Skeletal muscle satellite cell (primary cell): Measurements from ENCODE around the gene FMN2.

Experiments used
- H3K27me3 ChIP-seq: 2 replicates; pipeline ENCODE4 v1.7.0; 2013; ENCODE audit warnings: low read length; ENCODE audit not compliant: control insufficient read depth, insufficient read depth
- H3K36me3 ChIP-seq: 2 replicates; pipeline ENCODE4 v1.7.0; 2013; ENCODE audit warnings: mild to moderate bottlenecking, control low read depth, low read length; ENCODE audit not compliant: insufficient read depth
- H3K4me1 ChIP-seq: 2 replicates; pipeline ENCODE4 v1.7.0; 2013; ENCODE audit warnings: low read length; ENCODE audit not compliant: control insufficient read depth, insufficient read depth
- H3K4me2 ChIP-seq: 2 replicates; pipeline ENCODE4 v1.7.0; 2013; ENCODE audit warnings: mild to moderate bottlenecking, low read length
- H3K4me3 ChIP-seq: 2 replicates; pipeline ENCODE4 v1.7.0; 2013; ENCODE audit warnings: low read length
- H3K9ac ChIP-seq: 2 replicates; pipeline ENCODE4 v1.7.0; 2013; ENCODE audit warnings: mild to moderate bottlenecking, low read depth, low read length, moderate library complexity
- H3K9me3 ChIP-seq: replicated peaks from 2 replicates; pipeline ENCODE4 v1.7.0; 2013; ENCODE audit warnings: mild to moderate bottlenecking, control low read depth, low read length

The FMN2 gene

GRCh38 chr1:240148333-240148732 lies 56.6 kb downstream of the FMN2 start:
- Histone ChIP-seq H3K27me3 (no peaks in the 10 kb centered on the region), H3K4me1 (peaks cover 8% of the 10 kb centered on the region), H3K9me3 (no peaks in the 10 kb centered on the region), H3K4me3 (no peak overlapping the region), H3K36me3 (peaks cover 2% of the 10 kb centered on the region), H3K9ac (no peak overlapping the region), H3K4me2 (no peak overlapping the region)

GRCh38 chr1:240149484-240150094 lies 57.9 kb downstream of the FMN2 start:
- Histone ChIP-seq H3K9me3 (no peaks in the 10 kb centered on the region), H3K9ac (no peak overlapping the region), H3K27me3 (no peaks in the 10 kb centered on the region), H3K36me3 (peaks cover 2% of the 10 kb centered on the region), H3K4me2 (no peak overlapping the region), H3K4me1 (peaks cover 8% of the 10 kb centered on the region), H3K4me3 (no peak overlapping the region)

GRCh38 chr1:240151136-240151735 lies 59.6 kb downstream of the FMN2 start:
- H3K4me3 ChIP-seq, result no peak overlapping the region
- H3K27me3 ChIP-seq, result no peaks in the 10 kb centered on the region
- no peak overlapping the region for H3K9ac ChIP-seq
- no peaks in the 10 kb centered on the region for H3K36me3 ChIP-seq
- no peak overlapping the region for H3K4me2 ChIP-seq
- H3K4me1 ChIP-seq, result peaks cover 8% of the 10 kb centered on the region
- H3K9me3 ChIP-seq, result no peaks in the 10 kb centered on the region

- H3K9ac ChIP-seq, result no peak overlapping the region
- peak overlapping the region; percentile 7 for H3K4me2 ChIP-seq
- peaks cover 8% of the 10 kb centered on the region for H3K4me1 ChIP-seq
- H3K27me3 ChIP-seq, result no peaks in the 10 kb centered on the region
- no peak overlapping the region for H3K4me3 ChIP-seq
- H3K36me3 ChIP-seq, result no peaks in the 10 kb centered on the region
- no peaks in the 10 kb centered on the region for H3K9me3 ChIP-seq
Measured at GRCh38 chr1:240152611-240153297, 61.1 kb downstream of the FMN2 start.

GRCh38 chr1:240155605-240156004 lies 63.9 kb downstream of the FMN2 start:
- Histone ChIP-seq H3K36me3 (no peaks in the 10 kb centered on the region), H3K4me2 (no peak overlapping the region), H3K4me3 (no peak overlapping the region), H3K9ac (no peak overlapping the region), H3K4me1 (peaks cover 8% of the 10 kb centered on the region), H3K27me3 (no peaks in the 10 kb centered on the region), H3K9me3 (no peaks in the 10 kb centered on the region)

GRCh38 chr1:240164742-240165141 lies 73.1 kb downstream of the FMN2 start:
- no peak overlapping the region for H3K4me3 ChIP-seq
- H3K36me3 ChIP-seq, result no peaks in the 10 kb centered on the region
- no peak overlapping the region for H3K4me2 ChIP-seq
- no peaks in the 10 kb centered on the region for H3K27me3 ChIP-seq
- H3K4me1 ChIP-seq, result no peaks in the 10 kb centered on the region
- H3K9me3 ChIP-seq, result peaks cover 3% of the 10 kb centered on the region
- H3K9ac ChIP-seq, result no peak overlapping the region

GRCh38 chr1:240169188-240169587 lies 77.5 kb downstream of the FMN2 start:
- H3K9ac ChIP-seq, result no peak overlapping the region
- H3K4me3 ChIP-seq, result no peak overlapping the region
- H3K4me2 ChIP-seq, result no peak overlapping the region
- peaks cover 3% of the 10 kb centered on the region for H3K9me3 ChIP-seq
- H3K4me1 ChIP-seq, result no peaks in the 10 kb centered on the region
- H3K27me3 ChIP-seq, result no peaks in the 10 kb centered on the region
- H3K36me3 ChIP-seq, result no peaks in the 10 kb centered on the region

- no peaks in the 10 kb centered on the region for H3K36me3 ChIP-seq
- H3K9me3 ChIP-seq, result peaks cover 3% of the 10 kb centered on the region
- H3K4me3 ChIP-seq, result no peak overlapping the region
- H3K4me1 ChIP-seq, result no peaks in the 10 kb centered on the region
- no peaks in the 10 kb centered on the region for H3K27me3 ChIP-seq
- no peak overlapping the region for H3K9ac ChIP-seq
- no peak overlapping the region for H3K4me2 ChIP-seq
Measured at GRCh38 chr1:240170266-240170665, 78.6 kb downstream of the FMN2 start.

- Histone ChIP-seq H3K4me2 (no peak overlapping the region), H3K9ac (no peak overlapping the region), H3K4me3 (no peak overlapping the region), H3K27me3 (no peaks in the 10 kb centered on the region), H3K9me3 (no peaks in the 10 kb centered on the region), H3K4me1 (no peaks in the 10 kb centered on the region), H3K36me3 (no peaks in the 10 kb centered on the region)
Measured at GRCh38 chr1:240170806-240171205, 79.1 kb downstream of the FMN2 start.

GRCh38 chr1:240171907-240172306 lies 80.2 kb downstream of the FMN2 start:
- no peaks in the 10 kb centered on the region for H3K27me3 ChIP-seq
- H3K36me3 ChIP-seq, result no peaks in the 10 kb centered on the region
- H3K4me1 ChIP-seq, result no peaks in the 10 kb centered on the region
- no peak overlapping the region for H3K9ac ChIP-seq
- H3K4me2 ChIP-seq, result no peak overlapping the region
- no peak overlapping the region for H3K4me3 ChIP-seq
- no peaks in the 10 kb centered on the region for H3K9me3 ChIP-seq

GRCh38 chr1:240173836-240174235 lies 82.2 kb downstream of the FMN2 start:
- Histone ChIP-seq H3K9me3 (no peaks in the 10 kb centered on the region), H3K4me3 (no peak overlapping the region), H3K9ac (no peak overlapping the region), H3K4me2 (no peak overlapping the region), H3K4me1 (no peaks in the 10 kb centered on the region), H3K36me3 (no peaks in the 10 kb centered on the region), H3K27me3 (no peaks in the 10 kb centered on the region)

GRCh38 chr1:240174734-240175133 lies 83.1 kb downstream of the FMN2 start:
- Histone ChIP-seq H3K36me3 (no peaks in the 10 kb centered on the region), H3K9ac (no peak overlapping the region), H3K9me3 (no peaks in the 10 kb centered on the region), H3K27me3 (no peaks in the 10 kb centered on the region), H3K4me3 (no peak overlapping the region), H3K4me1 (no peaks in the 10 kb centered on the region), H3K4me2 (no peak overlapping the region)
